Measurements from ENCODE around the gene RAI14.

- TF ChIP-seq CTCF (IDR thresholded peaks at IDR 0.05; ENCODE audit: low read length) (no peak), EZH2 (optimal IDR thresholded peaks at IDR 0.05; ENCODE audit: low read depth, low read length) (no peak)
Measured at GRCh38 chr5:34863946-34864345, 207.8 kb downstream of the RAI14 start.

All from MM.1S (cell line).